Measurements from ENCODE around the gene EPB41. TPM values are rescaled to one million over a fixed set of nuclear protein-coding genes. Genes with fewer than 3 reads are reported as not detected.
"Not testable (repeated sequence)": the region's sequence is repeated elsewhere in the genome, so short reads cannot be mapped to it uniquely, and the experiment has no call there.

The EPB41 gene
- total RNA-seq, 5 donors from 2014 or later (not counting 1 experiment from before 2014, with no cell fraction given): 199 to 257 (median 241) TPM

DNA sequence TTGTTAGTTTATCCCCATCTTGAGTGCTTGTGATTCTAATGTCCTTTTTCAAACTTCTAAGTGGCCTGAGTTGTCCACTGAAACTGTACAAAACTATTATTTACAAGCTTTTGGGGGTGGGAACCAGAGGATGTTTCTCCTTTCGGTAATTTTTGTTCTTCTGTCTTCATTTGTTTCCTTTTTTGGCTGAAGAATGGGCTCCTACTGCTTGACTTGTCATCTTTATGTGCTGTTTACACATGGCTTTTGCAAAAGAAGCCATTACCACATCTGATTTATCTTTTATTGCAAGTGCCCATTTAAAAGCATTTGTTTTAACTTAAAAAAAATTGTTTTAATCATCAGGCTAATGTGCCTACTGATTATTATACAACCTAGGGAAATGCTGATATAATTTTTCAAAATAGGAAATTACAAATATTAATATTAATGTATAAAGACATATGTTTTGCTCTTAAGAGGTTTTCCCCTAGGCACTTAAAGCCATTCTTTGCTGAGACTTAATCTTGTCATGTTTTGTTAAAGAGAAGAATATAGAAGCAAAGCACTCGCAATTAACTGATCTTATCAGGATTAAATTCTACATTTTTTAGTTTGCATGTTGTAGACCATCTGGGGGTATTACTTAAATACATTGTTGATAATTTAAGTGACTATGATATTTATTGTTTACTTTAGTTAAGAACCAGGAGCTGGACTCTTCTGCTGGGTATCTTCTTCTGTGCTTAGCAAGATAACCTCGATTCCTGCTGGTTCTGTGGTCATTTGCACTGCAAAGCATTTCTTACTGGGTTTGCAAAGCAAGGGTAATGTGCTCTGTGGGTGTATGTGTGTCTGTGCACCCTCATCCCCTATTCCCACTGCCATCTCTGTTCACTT lies 169.2 kb downstream of the EPB41 start:
- Histone ChIP-seq H3K4me1 (ENCODE audit: control insufficient read depth in 1 of 2, extremely low read depth in 1 of 2, insufficient read depth in 2 of 2, low read length in 2 of 2) (no peaks in the 10 kb centered on the region), H3K27me3 (replicated peaks in 1 of 2; ENCODE audit: control insufficient read depth in 2 of 2, extremely low read depth in 1 of 2, insufficient read depth in 2 of 2, low read length in 1 of 2) (no peaks in the 10 kb centered on the region), H3K36me3 (ENCODE audit: control insufficient read depth in 2 of 2, extremely low read depth in 1 of 2, insufficient read depth in 1 of 2, low read length in 1 of 2) (peaks cover 8 to 27% of the 10 kb centered on the region in 2 donors), H3K9me3 (no peaks in the 10 kb centered on the region), H3K27ac (ENCODE audit: low read length) (no peak overlapping the region), H3K4me3 (ENCODE audit: control insufficient read depth in 1 of 2, extremely low read depth in 1 of 2, low read length in 1 of 2) (no peak overlapping the region)
- Mint-ChIP-seq H3K9me3 (no peaks in the 10 kb centered on the region), H3K27ac (no peak overlapping the region), H3K27me3 (no peaks in the 10 kb centered on the region), H3K36me3 (peaks cover 20% of the 10 kb centered on the region), H3K4me1 (no peaks in the 10 kb centered on the region), H3K4me3 (no peak overlapping the region)
- no CpG with 5 or more reads among the region's 3 CpGs for WGBS (ENCODE audit: insufficient coverage)
- ChIA-PET POLR2A (no interaction called here), CTCF (interaction anchor here in 1 of 2 donors (0.6 kb wide), 1 partner anchor 31 kb away, joined by 5 read pairs; no protein-coding TSS in a partner anchor)
- ATAC-seq (replicated peaks in 1 of 4) (no peak), DNase-seq (no peak)

DNA sequence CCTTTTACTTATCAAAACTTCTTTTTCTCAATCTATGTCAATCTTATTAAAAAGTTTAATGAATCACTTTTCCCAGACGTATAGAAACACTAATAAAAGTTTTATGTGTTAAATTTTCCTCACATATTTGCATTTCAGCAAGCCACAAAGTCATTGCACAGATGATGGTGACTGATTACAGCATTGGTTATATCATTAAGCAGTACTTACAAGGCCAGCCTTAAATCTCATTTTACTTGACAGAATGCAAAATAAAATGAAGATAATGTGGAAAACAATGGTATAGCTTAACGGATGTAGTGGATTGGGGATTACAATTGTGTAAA lies 169.8 kb downstream of the EPB41 start:
- no peak overlapping the region for H3K27ac Mint-ChIP-seq
- no peaks in the 10 kb centered on the region for H3K9me3 Mint-ChIP-seq
- DNase-seq (no peak), ATAC-seq (replicated peaks in 1 of 4) (no peak)
- H3K4me1 Mint-ChIP-seq: no peaks in the 10 kb centered on the region
- Histone ChIP-seq H3K4me3 (ENCODE audit: control insufficient read depth in 1 of 2, extremely low read depth in 1 of 2, low read length in 1 of 2) (no peak overlapping the region), H3K4me1 (ENCODE audit: control insufficient read depth in 1 of 2, extremely low read depth in 1 of 2, insufficient read depth in 2 of 2, low read length in 2 of 2) (no peaks in the 10 kb centered on the region), H3K27me3 (replicated peaks in 1 of 2; ENCODE audit: control insufficient read depth in 2 of 2, extremely low read depth in 1 of 2, insufficient read depth in 2 of 2, low read length in 1 of 2) (no peaks in the 10 kb centered on the region), H3K36me3 (ENCODE audit: control insufficient read depth in 2 of 2, extremely low read depth in 1 of 2, insufficient read depth in 1 of 2, low read length in 1 of 2) (peaks cover 8 to 29% of the 10 kb centered on the region in 2 donors), H3K9me3 (no peaks in the 10 kb centered on the region), H3K27ac (ENCODE audit: low read length) (no peak overlapping the region)
- POLR2A ChIA-PET: no interaction called here
- CTCF ChIA-PET: no interaction called here
- H3K4me3 Mint-ChIP-seq: no peak overlapping the region
- no peaks in the 10 kb centered on the region for H3K27me3 Mint-ChIP-seq
- peaks cover 19% of the 10 kb centered on the region for H3K36me3 Mint-ChIP-seq
- WGBS (ENCODE audit: insufficient coverage): no CpG with 5 or more reads among the region's 2 CpGs

GRCh38 chr1:29090937-29091618 lies 176.7 kb downstream of the EPB41 start:
- Histone ChIP-seq H3K9me3 (no peaks in the 10 kb centered on the region), H3K4me3 (ENCODE audit: control insufficient read depth in 1 of 2, extremely low read depth in 1 of 2, low read length in 1 of 2) (no peak overlapping the region), H3K36me3 (ENCODE audit: control insufficient read depth in 2 of 2, extremely low read depth in 1 of 2, insufficient read depth in 1 of 2, low read length in 1 of 2) (peaks cover 17 to 45% of the 10 kb centered on the region in 2 donors), H3K27me3 (replicated peaks in 1 of 2; ENCODE audit: control insufficient read depth in 2 of 2, extremely low read depth in 1 of 2, insufficient read depth in 2 of 2, low read length in 1 of 2) (no peaks in the 10 kb centered on the region), H3K4me1 (ENCODE audit: control insufficient read depth in 1 of 2, extremely low read depth in 1 of 2, insufficient read depth in 2 of 2, low read length in 2 of 2) (no peaks in the 10 kb centered on the region), H3K27ac (ENCODE audit: low read length) (no peak overlapping the region)
- peaks cover 0 to 2% (median 0%) of the 10 kb centered on the region in 3 donors for H3K4me1 Mint-ChIP-seq
- ChIA-PET POLR2A (interaction anchor here in 1 of 2 donors (0.9 kb wide), 1 partner anchor 103 kb away, joined by 3 read pairs; no protein-coding TSS in a partner anchor), CTCF (interaction anchor here in 1 of 2 donors (0.6 kb wide), 1 partner anchor 9 kb away, joined by 3 read pairs; no protein-coding TSS in a partner anchor)
- no peak overlapping the region for H3K4me3 Mint-ChIP-seq
- no peak for ATAC-seq (replicated peaks in 1 of 4)
- no peak overlapping the region for H3K27ac Mint-ChIP-seq
- H3K27me3 Mint-ChIP-seq: no peaks in the 10 kb centered on the region
- no peak for DNase-seq
- H3K36me3 Mint-ChIP-seq: peaks cover 62% of the 10 kb centered on the region
- no peaks in the 10 kb centered on the region for H3K9me3 Mint-ChIP-seq

DNA sequence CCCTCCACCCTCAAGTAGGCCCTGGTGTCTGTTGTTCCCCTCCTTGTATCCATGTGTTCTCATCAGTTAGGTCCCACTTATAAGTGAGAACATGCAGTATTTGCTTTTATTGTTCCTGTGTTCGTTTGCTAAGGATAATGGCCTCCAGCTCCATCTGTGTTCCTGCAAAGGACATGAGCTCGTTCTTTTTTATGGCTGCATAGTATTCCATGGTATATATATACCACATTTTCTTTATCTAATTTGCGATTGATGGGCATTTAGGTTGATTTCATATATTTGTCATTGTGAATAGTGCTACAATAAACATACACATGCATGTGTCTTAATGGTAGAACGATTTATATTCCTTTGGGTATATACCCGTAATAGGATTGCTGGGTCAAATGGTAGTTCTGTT lies 178.3 kb downstream of the EPB41 start:
- H3K9me3 Mint-ChIP-seq; H3K9me3 ChIP-seq; H3K4me1 ChIP-seq (ENCODE audit: control insufficient read depth in 1 of 2, extremely low read depth in 1 of 2, insufficient read depth in 2 of 2, low read length in 2 of 2); CTCF ChIA-PET; H3K4me3 ChIP-seq (ENCODE audit: control insufficient read depth in 1 of 2, extremely low read depth in 1 of 2, low read length in 1 of 2); H3K4me3 Mint-ChIP-seq; H3K4me1 Mint-ChIP-seq; H3K27ac Mint-ChIP-seq; DNase-seq; POLR2A ChIA-PET; H3K27me3 ChIP-seq (replicated peaks in 1 of 2; ENCODE audit: control insufficient read depth in 2 of 2, extremely low read depth in 1 of 2, insufficient read depth in 2 of 2, low read length in 1 of 2); ATAC-seq (replicated peaks in 1 of 4); H3K27me3 Mint-ChIP-seq; H3K27ac ChIP-seq (ENCODE audit: low read length): not testable (repeated sequence)
- no CpG with 5 or more reads among the region's 5 CpGs for WGBS (ENCODE audit: insufficient coverage)
- peaks cover 75% of the 10 kb centered on the region for H3K36me3 Mint-ChIP-seq
- H3K36me3 ChIP-seq (ENCODE audit: control insufficient read depth in 2 of 2, extremely low read depth in 1 of 2, insufficient read depth in 1 of 2, low read length in 1 of 2): peaks cover 20 to 58% of the 10 kb centered on the region in 2 donors

GRCh38 chr1:29094433-29094832 lies 180.1 kb downstream of the EPB41 start:
- Histone ChIP-seq H3K4me3 (ENCODE audit: control insufficient read depth in 1 of 2, extremely low read depth in 1 of 2, low read length in 1 of 2) (no peak overlapping the region), H3K27me3 (replicated peaks in 1 of 2; ENCODE audit: control insufficient read depth in 2 of 2, extremely low read depth in 1 of 2, insufficient read depth in 2 of 2, low read length in 1 of 2) (no peaks in the 10 kb centered on the region), H3K27ac (ENCODE audit: low read length) (no peak overlapping the region), H3K9me3 (no peaks in the 10 kb centered on the region), H3K4me1 (ENCODE audit: control insufficient read depth in 1 of 2, extremely low read depth in 1 of 2, insufficient read depth in 2 of 2, low read length in 2 of 2) (no peaks in the 10 kb centered on the region), H3K36me3 (ENCODE audit: control insufficient read depth in 2 of 2, extremely low read depth in 1 of 2, insufficient read depth in 1 of 2, low read length in 1 of 2) (peaks cover 28 to 63% of the 10 kb centered on the region in 2 donors)
- Mint-ChIP-seq H3K9me3 (no peaks in the 10 kb centered on the region), H3K36me3 (peaks cover 75% of the 10 kb centered on the region), H3K4me3 (no peak overlapping the region), H3K4me1 (peaks cover 0 to 2% (median 0%) of the 10 kb centered on the region in 3 donors), H3K27me3 (no peaks in the 10 kb centered on the region), H3K27ac (no peak overlapping the region)
- no CpG with 5 or more reads among the region's 3 CpGs for whole genome bisulfite sequencing (ENCODE audit: insufficient coverage)
- ATAC-seq (replicated peaks in 1 of 4) (no peak), DNase-seq (no peak)
- ChIA-PET POLR2A (no interaction called here), CTCF (no interaction called here)

DNA sequence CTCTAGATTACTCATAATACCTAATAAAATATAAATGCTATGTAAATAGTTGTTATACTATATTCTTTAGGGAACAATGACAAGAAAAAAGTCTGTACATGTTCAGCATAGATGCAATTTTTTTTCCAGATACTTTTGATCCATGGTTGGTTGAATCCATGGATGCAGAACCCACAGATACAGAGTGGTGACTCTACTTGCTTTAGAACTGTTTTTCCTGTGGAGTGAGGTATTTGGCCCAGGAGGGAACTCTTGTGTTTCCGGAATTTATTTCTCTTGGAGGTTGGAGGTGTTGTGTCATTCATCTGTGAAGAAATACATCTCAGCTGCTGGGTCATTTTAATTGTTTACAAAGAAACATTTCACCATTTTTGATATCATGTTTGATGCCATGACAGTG lies 180.6 kb downstream of the EPB41 start:
- Histone ChIP-seq H3K4me3 (ENCODE audit: control insufficient read depth in 1 of 2, extremely low read depth in 1 of 2, low read length in 1 of 2) (no peak overlapping the region), H3K36me3 (ENCODE audit: control insufficient read depth in 2 of 2, extremely low read depth in 1 of 2, insufficient read depth in 1 of 2, low read length in 1 of 2) (peaks cover 28 to 63% of the 10 kb centered on the region in 2 donors), H3K9me3 (no peaks in the 10 kb centered on the region), H3K27ac (ENCODE audit: low read length) (no peak overlapping the region), H3K27me3 (replicated peaks in 1 of 2; ENCODE audit: control insufficient read depth in 2 of 2, extremely low read depth in 1 of 2, insufficient read depth in 2 of 2, low read length in 1 of 2) (no peaks in the 10 kb centered on the region), H3K4me1 (ENCODE audit: control insufficient read depth in 1 of 2, extremely low read depth in 1 of 2, insufficient read depth in 2 of 2, low read length in 2 of 2) (no peaks in the 10 kb centered on the region)
- Mint-ChIP-seq H3K36me3 (peaks cover 75% of the 10 kb centered on the region), H3K4me1 (peaks cover 0 to 2% (median 0%) of the 10 kb centered on the region in 3 donors), H3K9me3 (no peaks in the 10 kb centered on the region), H3K4me3 (no peak overlapping the region), H3K27me3 (no peaks in the 10 kb centered on the region), H3K27ac (no peak overlapping the region)
- CTCF ChIA-PET: no interaction called here
- ATAC-seq (replicated peaks in 1 of 4) (no peak), DNase-seq (no peak)
- POLR2A ChIA-PET: interaction anchor here (0.6 kb wide), 2 partner anchors 53 to 95 kb away, joined by 3 read pairs; no protein-coding TSS in a partner anchor
- WGBS (ENCODE audit: insufficient coverage): no CpG with 5 or more reads among the region's 1 CpG
